Activated CD4-positive, alpha-beta T cell treated with anti-CD3 and anti-CD28 coated beads, Interleukin-2, Interleukin-4, amounts not matched to agents 100 ng/mL and 50 ng/mL, durations not matched to agents 16 hours and 8 hours (primary cell): Measurements from ENCODE around the gene TEX26.

Experiments
- DNase-seq: peaks from one replicate; pipeline ENCODE4 v3.0.0-alpha.2; 2020; ENCODE audit warnings: low spot score

The TEX26 gene

GRCh38 chr13:31012655-31013024, 80.2 kb downstream of the TEX26 start:
- DNase-seq: peak; percentile 12

- no peak for DNase-seq
Observed at GRCh38 chr13:31014456-31014855, 82.0 kb downstream of the TEX26 start.

GRCh38 chr13:31015199-31015598, 82.7 kb downstream of the TEX26 start:
- no peak for DNase-seq

- no peak for DNase-seq
Observed at GRCh38 chr13:31016342-31017325, 84.2 kb downstream of the TEX26 start.

- no peak for DNase-seq
Observed at GRCh38 chr13:31018511-31018910, 86.1 kb downstream of the TEX26 start.

GRCh38 chr13:31020996-31021395, 88.5 kb downstream of the TEX26 start:
- DNase-seq: no peak

- no peak for DNase-seq
Observed at GRCh38 chr13:31022288-31022895, 89.9 kb downstream of the TEX26 start.

GRCh38 chr13:31022928-31023530, 90.6 kb downstream of the TEX26 start:
- no peak for DNase-seq
